ENCODE data around the gene SPATA46. TPM values are rescaled to one million over a fixed set of nuclear protein-coding genes. Genes with fewer than 3 reads are reported as not detected.
"Not testable (repeated sequence)": the region's sequence is repeated elsewhere in the genome, so short reads cannot be mapped to it uniquely, and the experiment has no call there.

Gene SPATA46
- total RNA-seq, 1 donor from 2014 or later: not detected

DNA sequence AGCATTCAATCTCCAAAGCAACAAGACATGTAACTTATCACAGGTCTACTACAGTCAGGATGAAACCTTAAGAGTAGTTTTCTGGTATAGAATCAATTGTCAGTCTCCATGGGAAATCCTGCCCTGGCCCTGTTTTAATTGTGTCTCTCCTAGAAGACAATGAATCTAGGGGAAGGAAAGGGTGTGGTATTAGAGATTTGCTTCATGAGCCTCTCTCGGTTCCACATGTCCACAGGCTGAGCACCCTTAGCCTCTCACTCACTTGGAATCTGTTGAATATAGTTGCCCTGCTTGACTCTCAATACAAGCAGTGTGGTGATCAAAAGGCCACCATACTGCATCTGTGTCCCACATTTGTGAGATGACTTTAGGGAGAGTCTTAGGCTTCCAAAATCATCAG lies 17.7 kb downstream of the SPATA46 start:
- no peak for DNase-seq (ENCODE audit: low spot score)

DNA sequence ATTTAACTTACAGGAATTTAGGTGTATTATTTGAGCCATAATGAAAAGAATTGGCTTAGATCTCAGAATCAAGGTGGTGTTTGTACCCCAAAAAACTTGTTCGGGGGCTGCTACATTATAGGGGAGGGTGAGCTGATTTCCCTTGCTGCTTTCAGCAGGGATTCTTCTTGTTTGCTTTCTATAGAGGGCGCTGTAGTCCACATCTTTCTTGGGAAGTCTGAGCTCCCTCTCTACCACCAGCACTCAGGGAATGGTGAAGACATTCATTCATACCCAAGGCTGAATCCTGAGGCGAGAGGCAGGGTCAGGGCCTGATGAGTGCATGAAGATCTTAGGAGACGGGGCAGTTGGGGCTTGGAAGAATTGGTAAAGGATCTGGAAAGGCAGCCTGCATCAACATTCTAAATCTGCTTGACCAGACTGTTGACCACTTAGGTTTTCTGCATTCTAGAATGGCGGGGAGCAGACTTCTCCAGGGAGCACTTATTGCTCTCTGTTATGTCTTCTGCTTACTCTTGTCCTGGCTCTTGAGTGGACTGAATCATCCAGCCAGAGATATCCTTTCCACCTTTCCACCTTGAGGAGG lies 18.9 kb downstream of the SPATA46 start:
- no peak for DNase-seq (ENCODE audit: low spot score)

DNA sequence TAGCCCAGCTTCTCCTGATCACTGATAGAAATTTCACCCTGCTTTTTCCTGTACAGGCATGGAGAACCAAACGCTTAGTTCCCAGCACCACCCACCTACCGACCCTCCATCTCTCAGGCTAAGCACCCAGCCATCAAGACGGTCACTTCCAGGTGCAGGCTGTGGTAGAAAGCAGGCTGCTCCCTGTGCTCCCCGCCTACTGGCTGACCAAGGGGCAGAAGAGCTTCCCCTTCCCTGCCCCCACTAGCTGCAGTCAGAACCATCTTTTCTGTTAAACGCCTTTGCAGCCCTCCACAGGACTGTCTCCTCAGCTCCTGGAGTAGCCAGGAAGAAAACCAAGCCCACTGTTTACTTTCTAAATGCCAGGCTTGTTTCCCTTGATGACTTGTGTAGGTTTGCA lies 23.0 kb downstream of the SPATA46 start:
- DNase-seq (ENCODE audit: low spot score): no peak

DNA sequence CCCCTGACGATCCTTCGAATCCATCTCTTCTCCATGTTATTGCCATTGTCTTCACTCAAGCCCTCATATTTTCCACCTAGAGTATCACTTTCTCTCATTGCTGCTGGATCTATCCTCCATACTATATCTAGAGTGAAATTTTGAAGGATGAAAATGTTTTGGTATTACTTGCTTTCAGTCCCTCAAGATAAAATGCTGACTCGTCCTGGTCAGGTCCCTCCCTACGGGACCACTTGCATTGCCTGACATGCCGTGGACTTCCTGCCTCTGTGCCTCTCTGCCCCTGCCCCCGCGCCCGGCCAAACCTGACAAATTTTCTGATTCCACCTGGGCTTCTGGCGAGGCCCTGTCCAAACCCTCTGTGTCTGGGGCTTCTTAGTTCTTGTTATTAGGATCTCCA lies 23.6 kb downstream of the SPATA46 start:
- no peak for DNase-seq (ENCODE audit: low spot score)

DNA sequence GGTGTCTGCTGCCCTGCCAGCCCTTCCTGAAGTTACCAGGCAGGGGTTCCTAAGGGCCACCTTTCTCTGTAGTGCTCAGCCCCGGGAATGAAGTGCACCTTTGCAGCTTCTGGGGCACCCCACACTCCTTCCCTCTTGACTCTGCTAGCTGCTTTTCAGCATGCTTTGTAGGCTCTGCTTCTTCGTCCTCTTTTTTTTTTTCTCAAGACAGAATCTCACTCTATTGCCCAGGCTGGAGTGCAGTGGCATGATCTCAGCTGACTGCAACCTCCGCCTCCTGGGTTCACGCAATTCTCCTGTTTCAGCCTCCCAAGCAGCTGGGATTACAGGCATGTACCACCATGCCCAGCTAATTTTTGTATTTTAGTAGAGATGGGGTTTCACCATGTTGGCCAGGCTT lies 24.8 kb downstream of the SPATA46 start:
- DNase-seq (ENCODE audit: low spot score): not testable (repeated sequence)

DNA sequence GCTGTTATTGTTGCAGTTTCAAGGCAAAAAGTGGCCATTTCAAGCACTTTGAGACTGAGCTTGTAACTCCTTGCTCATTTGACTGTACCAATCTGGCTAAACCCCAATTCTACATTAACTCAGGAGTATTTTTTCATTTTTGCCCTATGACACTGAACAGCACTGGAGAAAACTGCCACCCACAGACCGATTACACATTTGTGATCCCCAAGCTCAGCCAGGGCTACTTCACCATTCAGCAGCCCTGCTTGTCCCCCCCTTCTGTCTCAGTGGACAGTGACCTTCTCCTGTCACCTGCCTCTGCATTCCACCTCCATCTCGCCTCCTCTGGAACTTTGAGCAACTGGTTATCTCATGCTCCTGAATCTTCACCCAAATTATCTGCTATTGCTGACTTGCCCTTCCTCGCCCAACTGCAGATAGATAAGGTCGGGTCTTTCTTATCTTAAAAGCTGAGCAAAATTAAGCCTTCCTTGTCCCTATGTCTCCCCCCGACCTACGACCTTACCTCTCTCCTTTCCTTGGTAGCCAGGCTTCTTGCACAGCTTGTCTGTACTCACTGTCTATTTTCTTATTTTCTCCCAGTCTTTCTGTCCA lies 25.3 kb downstream of the SPATA46 start:
- no peak for DNase-seq (ENCODE audit: low spot score)

DNA sequence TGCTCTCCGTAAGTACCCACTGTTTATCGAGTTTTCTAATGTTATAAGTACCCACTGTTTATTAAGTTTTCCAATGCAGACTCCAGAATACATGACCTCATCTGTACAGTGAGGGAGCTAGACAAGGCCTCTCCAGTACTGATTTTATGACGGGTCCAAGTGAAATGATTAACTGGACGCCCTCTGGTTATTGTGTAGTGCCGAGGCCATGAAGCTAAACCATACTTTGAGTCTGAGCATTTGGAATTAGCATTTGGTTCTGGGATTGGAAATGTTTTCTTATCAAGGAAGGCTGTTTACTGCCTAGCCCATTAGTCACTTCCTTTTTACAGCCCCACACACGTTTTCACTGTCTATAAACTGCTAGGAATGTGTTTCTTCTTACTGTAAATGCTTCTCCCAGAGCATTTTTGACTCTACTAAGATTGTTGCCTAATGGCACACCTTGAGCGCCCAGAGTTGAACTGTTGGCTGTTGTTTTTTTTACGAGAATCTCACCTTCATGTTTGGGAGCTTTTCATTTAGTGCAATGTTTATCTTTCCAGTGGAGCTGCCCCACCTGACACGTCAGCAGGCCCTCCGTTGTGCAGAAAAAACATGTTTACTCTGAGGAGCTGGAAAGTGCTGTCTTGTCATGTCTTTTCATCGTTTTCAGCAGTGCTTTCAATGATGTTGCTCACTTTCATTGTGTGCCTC lies 26.9 kb downstream of the SPATA46 start:
- DNase-seq (ENCODE audit: low spot score): no peak

DNA sequence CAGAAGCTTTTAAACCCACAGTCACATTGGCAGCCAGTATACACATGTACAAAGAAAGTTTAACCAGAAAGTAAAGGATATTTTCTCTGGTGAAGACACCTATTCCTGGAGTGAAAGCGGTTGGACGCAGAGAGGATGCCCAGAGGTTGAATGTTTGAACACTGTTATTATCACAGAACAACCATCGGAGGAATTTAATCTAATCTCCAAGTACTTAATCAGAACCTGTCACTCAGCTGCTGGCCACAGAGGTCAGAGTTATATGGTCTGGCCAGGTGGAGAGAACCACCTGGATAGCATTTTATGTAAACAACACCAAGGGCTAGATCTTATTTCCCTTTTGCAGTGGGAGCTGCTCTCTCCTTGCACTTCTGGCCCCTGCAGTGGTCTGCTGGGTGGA lies 29.4 kb downstream of the SPATA46 start:
- no peak for DNase-seq (ENCODE audit: low spot score)

DNA sequence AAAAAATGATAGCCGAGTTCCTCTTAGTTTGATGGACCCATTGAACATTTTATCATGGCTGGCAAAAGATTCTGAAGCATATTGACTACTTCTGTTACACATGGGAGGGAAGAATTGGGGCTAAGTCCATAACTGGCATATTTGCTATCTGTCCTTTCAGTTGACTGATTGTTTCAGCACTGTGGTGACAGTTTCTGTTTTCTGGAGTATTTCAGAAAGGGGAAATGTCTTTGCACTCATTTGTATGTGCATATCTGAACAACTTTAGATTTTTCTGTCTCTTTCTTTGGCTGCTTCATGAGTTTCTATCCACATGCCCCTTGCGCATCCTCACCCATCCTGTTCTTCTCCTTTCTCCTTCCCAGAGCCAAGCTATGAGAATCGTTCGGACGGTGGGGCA lies 33.2 kb downstream of the SPATA46 start:
- DNase-seq (ENCODE audit: low spot score): no peak

DNA sequence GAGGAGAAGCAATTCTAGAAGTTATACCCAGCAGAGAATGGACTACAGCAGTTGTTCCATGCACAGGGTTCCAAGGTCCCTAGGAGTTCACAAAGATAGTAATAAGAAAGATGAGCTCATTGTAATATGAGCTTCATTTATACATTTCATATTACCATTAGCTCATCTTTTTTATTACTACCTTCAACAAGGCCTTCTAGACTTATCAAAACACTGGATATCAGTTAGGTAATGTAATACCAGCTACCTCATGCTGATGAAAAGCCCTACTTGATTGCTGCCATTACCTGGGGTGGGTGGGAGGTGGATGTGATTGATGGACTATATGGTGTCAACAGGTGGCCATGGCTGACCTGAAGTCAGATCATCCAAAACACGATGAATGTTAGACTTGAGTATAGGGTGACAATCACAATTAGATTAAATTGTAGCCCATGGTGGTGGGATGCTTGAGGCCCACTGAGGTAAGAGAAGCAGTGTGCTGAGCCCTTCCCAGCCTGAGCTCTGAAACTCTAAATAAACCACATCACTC lies 34.1 kb downstream of the SPATA46 start:
- DNase-seq (ENCODE audit: low spot score): no peak

DNA sequence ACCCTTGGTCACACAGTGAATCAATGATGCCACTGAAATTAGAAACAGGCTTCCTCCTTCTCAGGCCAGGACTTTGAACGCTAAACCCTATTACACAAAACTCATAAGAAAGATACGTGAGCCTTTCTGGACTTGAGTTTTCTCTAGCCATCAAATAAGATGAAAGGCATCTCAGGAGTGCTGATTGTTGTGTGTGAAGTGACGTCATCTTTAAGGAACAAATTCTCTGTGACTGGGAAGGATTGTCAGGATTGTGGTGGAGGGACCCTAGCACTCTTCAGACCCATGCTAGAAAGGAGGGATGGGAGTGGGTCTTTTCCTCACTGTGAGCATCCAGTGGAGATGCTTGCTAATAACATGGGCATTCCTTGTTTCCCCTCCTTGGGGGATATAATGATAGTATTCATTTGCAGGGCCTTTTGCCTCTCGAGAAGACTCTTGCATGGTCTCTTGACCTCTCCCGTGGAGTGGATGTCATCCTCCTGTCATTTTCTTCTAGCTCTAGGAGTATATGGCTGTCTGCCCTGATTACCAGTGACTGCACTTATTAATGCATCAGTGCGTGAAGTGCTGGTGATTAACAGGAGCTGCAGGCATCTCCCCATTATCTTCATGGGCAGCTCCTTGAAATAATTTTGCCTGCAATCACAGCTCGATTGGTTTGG lies 39.9 kb downstream of the SPATA46 start:
- DNase-seq (ENCODE audit: low spot score): no peak

DNA sequence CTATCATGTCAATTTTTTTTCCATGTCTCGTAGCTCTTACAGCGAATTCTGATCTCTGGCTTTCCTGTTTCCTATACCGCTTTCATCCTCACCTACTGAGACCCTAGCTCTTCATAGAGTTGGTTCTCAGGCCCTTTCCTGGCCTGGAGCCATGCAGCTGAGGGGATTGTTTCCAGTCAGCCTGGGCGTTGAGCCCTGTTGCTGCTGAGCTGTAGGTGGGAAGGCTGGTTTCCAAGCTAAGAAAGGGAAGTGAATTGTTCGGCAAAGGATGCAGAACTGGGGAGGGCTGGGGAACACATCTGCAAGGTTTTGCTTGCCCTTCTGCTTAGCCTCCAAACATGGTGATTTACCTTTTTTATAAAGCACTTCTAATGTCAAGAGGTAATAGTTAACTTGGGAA lies 41.5 kb downstream of the SPATA46 start:
- no peak for DNase-seq (ENCODE audit: low spot score)

DNA sequence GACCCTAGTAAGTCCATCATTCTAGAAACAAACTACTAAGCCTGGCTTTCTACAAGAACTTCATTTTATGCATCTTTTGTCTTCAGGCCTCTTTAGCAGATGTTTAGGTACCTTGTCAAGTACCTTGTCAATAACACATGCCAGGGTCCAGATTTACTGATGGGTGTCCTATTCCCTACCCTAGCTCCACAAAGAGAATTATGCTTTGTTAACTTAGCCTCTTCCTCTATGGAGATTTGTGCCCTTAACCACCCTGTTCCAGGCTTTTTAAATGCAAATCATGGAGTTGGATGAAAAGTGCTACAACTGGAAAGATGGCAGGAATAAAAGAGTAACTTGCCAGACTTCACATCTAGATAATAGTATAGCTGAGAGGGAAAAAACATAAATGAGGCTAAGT lies 42.7 kb downstream of the SPATA46 start:
- DNase-seq (ENCODE audit: low spot score): no peak

DNA sequence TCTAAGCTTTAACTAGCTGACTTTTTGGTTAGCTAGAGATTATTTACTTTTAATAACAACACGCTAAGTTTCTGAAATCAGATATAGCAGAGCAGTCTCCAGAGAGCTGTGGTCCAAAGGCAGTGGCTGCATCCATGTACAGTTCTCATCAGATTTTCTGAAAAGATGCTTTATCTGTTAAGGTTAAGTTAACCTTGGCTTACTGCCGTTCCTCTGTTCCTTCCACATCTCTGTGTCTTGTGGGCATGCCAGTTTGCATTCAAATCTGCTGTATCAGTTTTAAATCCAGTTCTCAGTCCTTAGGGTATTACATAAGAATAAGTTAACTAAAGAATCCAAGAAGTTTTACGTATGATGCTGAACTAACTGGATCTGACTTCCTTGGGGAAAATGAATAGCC lies 46.8 kb downstream of the SPATA46 start:
- DNase-seq (ENCODE audit: low spot score): no peak

DNA sequence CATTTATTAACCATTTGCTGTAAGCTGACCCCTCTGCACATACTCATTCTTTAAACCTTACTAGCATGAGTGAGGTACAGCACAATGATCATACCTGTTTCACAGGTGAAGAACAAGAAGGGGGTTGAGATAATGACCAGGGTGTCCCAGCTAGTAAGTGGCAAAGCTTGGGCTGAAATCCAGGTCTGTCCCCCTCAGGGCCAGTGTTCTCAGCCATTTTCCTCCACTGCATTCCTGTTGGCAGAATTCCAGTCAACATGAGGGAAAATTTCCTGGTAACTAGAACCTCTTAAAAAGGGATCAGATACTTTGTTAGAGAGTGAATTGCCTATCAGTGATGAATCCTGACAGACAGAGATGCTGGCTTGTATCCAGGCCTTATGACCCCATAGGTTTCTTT lies 48.1 kb downstream of the SPATA46 start:
- no peak for DNase-seq (ENCODE audit: low spot score)

DNA sequence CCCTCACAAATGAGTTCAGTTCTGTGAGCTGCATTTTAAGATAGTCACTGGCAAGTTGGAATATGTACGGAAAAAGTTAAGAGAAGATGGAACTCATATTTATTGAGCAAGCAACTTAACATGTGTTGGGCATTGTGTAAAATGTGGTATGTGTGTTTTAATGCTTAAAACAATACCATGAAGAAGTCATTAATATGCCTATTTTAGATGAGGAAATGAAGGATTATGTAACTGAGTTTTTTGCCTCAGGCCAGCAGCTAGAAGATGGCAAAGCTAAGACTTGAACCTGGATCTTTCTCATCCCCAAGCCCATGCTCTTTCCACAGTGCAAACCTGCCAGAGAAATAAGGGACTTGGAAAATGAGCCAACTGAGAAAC lies 48.9 kb downstream of the SPATA46 start:
- DNase-seq (ENCODE audit: low spot score): no peak

DNA sequence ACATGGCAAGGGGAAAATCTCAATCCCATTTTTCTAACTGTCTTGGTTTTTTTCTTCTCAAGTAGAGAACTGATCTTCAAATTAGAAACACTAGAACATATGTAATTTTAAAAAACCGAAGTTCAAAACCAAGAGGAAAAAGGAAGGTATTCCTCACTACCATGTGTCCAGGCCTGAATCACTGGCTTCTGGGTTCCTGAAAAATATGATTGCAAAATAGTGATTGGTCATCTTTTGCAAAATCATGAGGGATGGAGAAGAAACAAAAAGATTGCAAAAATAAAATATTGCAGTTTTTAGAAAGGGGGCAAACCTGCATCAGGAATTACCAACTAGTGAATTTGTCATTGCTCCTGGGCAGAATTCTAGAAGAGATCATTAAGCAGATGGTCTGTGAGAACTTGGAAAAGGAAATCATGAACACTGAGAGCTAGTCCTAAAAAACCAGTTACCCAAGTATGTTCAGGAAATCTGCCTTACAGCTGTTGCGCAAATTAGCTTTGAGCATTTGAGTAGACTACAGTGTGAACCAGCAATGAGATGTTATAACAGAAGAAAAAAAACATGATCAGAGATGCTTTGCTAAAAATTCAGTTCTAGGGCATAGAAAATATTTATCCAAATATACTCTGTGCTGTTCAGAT lies 49.4 kb downstream of the SPATA46 start:
- DNase-seq (ENCODE audit: low spot score): no peak

DNA sequence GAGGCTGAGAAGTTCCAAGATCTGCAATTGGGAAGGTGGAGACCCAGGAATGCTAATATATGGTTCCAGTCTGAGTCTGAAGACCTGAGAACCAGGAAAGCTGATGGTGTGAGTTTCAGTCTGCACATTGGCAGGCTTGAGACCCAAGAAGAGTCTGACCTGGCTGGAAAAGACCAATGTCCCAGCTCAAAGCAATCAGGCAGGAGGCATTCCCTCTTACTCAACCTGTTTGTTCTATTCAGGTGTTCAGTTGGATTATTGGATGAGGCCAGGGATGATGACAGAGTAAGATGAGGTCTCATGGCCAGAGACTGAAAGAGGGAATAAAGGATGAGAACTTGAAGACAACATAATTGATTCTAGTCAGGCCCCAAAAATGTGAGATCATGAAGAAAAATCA lies 50.1 kb downstream of the SPATA46 start:
- DNase-seq (ENCODE audit: low spot score): no peak

DNA sequence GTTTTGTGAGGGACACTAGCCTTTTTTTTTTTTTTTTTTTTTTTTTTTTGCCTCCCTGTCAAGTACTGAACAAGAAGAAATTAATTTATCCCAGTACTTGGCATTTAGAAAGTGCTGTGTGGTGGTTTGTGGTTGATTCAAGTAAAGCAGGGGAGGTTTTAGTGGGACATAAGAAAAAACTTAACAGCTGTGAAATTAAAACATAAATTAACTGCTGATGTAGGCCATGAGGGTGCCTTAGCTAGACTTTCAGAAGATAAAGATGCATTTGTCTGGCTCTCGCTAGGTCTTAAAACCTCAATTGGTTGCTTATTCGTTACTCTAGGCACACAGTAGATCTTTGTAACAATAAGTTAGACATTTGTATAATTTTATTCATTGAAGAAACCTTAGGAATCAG lies 52.3 kb downstream of the SPATA46 start:
- DNase-seq (ENCODE audit: low spot score): no peak

Measured in mesenteric fat pad (tissue), 1 donor.